Keratinocyte (primary cell): ENCODE data around the gene DALRD3. TPM values are rescaled to one million over a fixed set of nuclear protein-coding genes. Genes with fewer than 3 reads are reported as not detected.

Experiments
- DNase-seq: peaks from one replicate; pipeline ENCODE4 v3.0.0-alpha.2; 2011; ENCODE audit warnings: low read depth, missing footprints, low spot score
- FAIRE-seq: peaks from 2 replicates; lab custom pipeline; 2011; peaks lifted over from hg19 to GRCh38; lab: Jason Lieb, UNC
- H2AFZ ChIP-seq: 2 replicates; pipeline ENCODE4 v1.6.0; 2012; ENCODE audit warnings: low read length, control low read depth, inconsistent platforms; ENCODE audit not compliant: control insufficient read depth
- H3K27ac ChIP-seq: 2 replicates; pipeline ENCODE4 v1.5.1; 2011; ENCODE audit warnings: low read length; ENCODE audit not compliant: control insufficient read depth, insufficient read depth
- H3K27me3 ChIP-seq: 3 replicates; pipeline ENCODE4 v1.6.0; 2011; ENCODE audit warnings: low read length; ENCODE audit not compliant: control insufficient read depth, insufficient read depth; ENCODE audit errors: extremely low read depth
- H3K36me3 ChIP-seq, 2 experiments: 2 replicates in 1 of 2; 3 replicates in 1 of 2; pipeline ENCODE4 v1.5.1; 2011; ENCODE audit warnings: low read length in 2 of 2, mild to moderate bottlenecking in 1 of 2; ENCODE audit not compliant: control insufficient read depth in 2 of 2, insufficient read depth in 2 of 2; ENCODE audit errors: extremely low read depth in 1 of 2
- H3K4me1 ChIP-seq: 3 replicates; pipeline ENCODE4 v1.5.1; 2011; ENCODE audit warnings: low read length; ENCODE audit not compliant: control insufficient read depth, insufficient read depth; ENCODE audit errors: extremely low read depth
- H3K4me2 ChIP-seq: 3 replicates; pipeline ENCODE4 v1.6.0; 2011; ENCODE audit warnings: low read depth, low read length; ENCODE audit not compliant: control insufficient read depth, insufficient read depth; ENCODE audit errors: extremely low read depth
- H3K4me3 ChIP-seq, 3 experiments: fragments of 200-600 bp in 1 of 3; sonication (generic) in 1 of 3; 2 replicates in 2 of 3; 3 replicates in 1 of 3; pipeline ENCODE4 v1.5.1; 2011 to 2016; ENCODE audit warnings: low read length in 3 of 3, mild to moderate bottlenecking in 3 of 3, control low read depth in 2 of 3, inconsistent platforms in 1 of 3, low read depth in 1 of 3, mixed read lengths in 1 of 3, mixed run types in 1 of 3, moderate library complexity in 1 of 3; ENCODE audit not compliant: control insufficient read depth in 2 of 3, insufficient read depth in 2 of 3; ENCODE audit errors: extremely low read depth in 1 of 3
- H3K79me2 ChIP-seq: 2 replicates; pipeline ENCODE4 v1.6.0; 2012; ENCODE audit warnings: low read length; ENCODE audit not compliant: control insufficient read depth, insufficient read depth
- H3K9ac ChIP-seq: 3 replicates; pipeline ENCODE4 v1.6.0; 2011; ENCODE audit warnings: low read length; ENCODE audit not compliant: control insufficient read depth, insufficient read depth; ENCODE audit errors: extremely low read depth
- H3K9me1 ChIP-seq: 3 replicates; pipeline ENCODE4 v1.6.0; 2011; ENCODE audit warnings: low read length; ENCODE audit not compliant: control insufficient read depth, insufficient read depth; ENCODE audit errors: extremely low read depth
- H3K9me3 ChIP-seq: 2 replicates; pipeline ENCODE4 v1.5.1; 2012; ENCODE audit warnings: low read depth, low read length; ENCODE audit not compliant: control insufficient read depth
- H4K20me1 ChIP-seq: 3 replicates; pipeline ENCODE4 v1.6.0; 2011; ENCODE audit warnings: low read length; ENCODE audit not compliant: control insufficient read depth, insufficient read depth; ENCODE audit errors: extremely low read depth
- CTCF ChIP-seq, 3 experiments: IDR thresholded peaks in 1 of 3; conservative IDR thresholded peaks in 1 of 3; optimal IDR thresholded peaks in 1 of 3; 2 replicates in 2 of 3; 3 replicates in 1 of 3; pipeline versions ENCODE3 to v1.5.1; 2011; ENCODE audit warnings: low read length in 3 of 3, mild to moderate bottlenecking in 3 of 3, moderate library complexity in 2 of 3, control low read depth in 1 of 3, inconsistent platforms in 1 of 3; ENCODE audit not compliant: insufficient read depth in 2 of 3; ENCODE audit errors: extremely low read depth in 1 of 3
- EZH2 ChIP-seq: IDR thresholded peaks from one replicate; pipeline ENCODE4 v1.6.1; 2012; ENCODE audit warnings: inconsistent platforms, mild to moderate bottlenecking, low read length, moderate library complexity
- dilution Hi-C: fragments of 300-500 bp; cut with MboI; formaldehyde crosslinking; loops from one replicate; pipeline ENCODE4 v1.7.0; 2020; ENCODE audit warnings: low sequenced_read_pairs; ENCODE audit not compliant: extremely low pct_ligation_motif_present
- polyA plus RNA-seq, 5 experiments: library from polyadenylated mRNA; depleted of rRNA in 3 of 5; stranded (reverse) in 3 of 5; stranded (forward) in 1 of 5; unstranded in 1 of 5; fragments of >200 nt; gene quantifications; 1 replicate in 1 of 5; 2 replicates in 3 of 5; 3 replicates in 1 of 5; pipeline versions ENCODE4 v1.2.1 to v1.2.3, GENCODE V29; 2011 to 2012; ENCODE audit warnings: missing spikeins in 2 of 5, low read depth in 1 of 5, low replicate concordance in 1 of 5

The DALRD3 gene
- polyA plus RNA-seq, 1 donor (not counting 4 experiments of a cell fraction or from before 2014, with no cell fraction given), result 33.7 TPM

GRCh38 chr3:48983096-48983495, 35.3 kb downstream of the DALRD3 start:
- Histone ChIP-seq H3K9me3 (no peaks in the 10 kb centered on the region), H3K27ac (no peak overlapping the region), H3K36me3 (peaks cover 40 to 50% of the 10 kb centered on the region in 2 experiments), H3K9ac (no peak overlapping the region), H3K79me2 (no peaks in the 10 kb centered on the region), H3K4me3 (no peak overlapping the region), H3K4me2 (no peak overlapping the region), H3K27me3 (no peaks in the 10 kb centered on the region), H2AFZ (no peak overlapping the region), H4K20me1 (no peaks in the 10 kb centered on the region), H3K9me1 (no peaks in the 10 kb centered on the region), H3K4me1 (no peaks in the 10 kb centered on the region)
- dilution Hi-C loops, result no loop called here
- no peak for TF ChIP-seq EZH2
- no peak for TF ChIP-seq CTCF (optimal IDR thresholded peaks at IDR 0.05 in 1 of 3, IDR thresholded peaks at IDR 0.05 in 1 of 3, conservative IDR thresholded peaks at IDR 0.05 in 1 of 3; ENCODE audit: extremely low read depth in 1 of 3, insufficient read depth in 2 of 3, low read length in 3 of 3)
- FAIRE-seq, result no peak
- no peak for DNase-seq

DNA sequence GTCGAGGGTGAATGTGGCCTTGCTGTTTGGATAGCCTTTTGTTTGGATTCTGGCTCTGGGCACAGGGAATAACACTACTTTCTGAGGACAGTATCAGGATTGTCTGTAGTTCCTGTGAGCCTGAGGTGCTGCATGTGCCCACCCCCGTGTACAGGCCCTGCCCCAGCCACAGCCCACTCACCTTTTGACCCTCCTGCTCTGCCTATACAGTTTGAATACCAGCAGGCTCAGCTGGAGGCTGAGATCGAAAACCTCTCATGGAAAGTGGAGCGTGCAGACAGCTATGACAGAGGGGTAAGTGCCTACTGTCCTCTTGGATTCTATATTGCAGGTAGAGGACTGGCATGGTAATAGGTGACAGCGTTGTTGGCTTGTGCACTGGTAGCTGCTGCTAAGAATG, 35.7 kb downstream of the DALRD3 start:
- Histone ChIP-seq H4K20me1 (no peaks in the 10 kb centered on the region), H3K36me3 (peaks cover 42 to 50% of the 10 kb centered on the region in 2 experiments), H3K27me3 (no peaks in the 10 kb centered on the region), H3K9me1 (no peaks in the 10 kb centered on the region), H3K4me1 (no peaks in the 10 kb centered on the region), H3K4me2 (no peak overlapping the region), H3K27ac (no peak overlapping the region), H3K9me3 (no peaks in the 10 kb centered on the region), H2AFZ (no peak overlapping the region), H3K4me3 (no peak overlapping the region), H3K79me2 (no peaks in the 10 kb centered on the region), H3K9ac (no peak overlapping the region)
- DNase-seq (no peak), FAIRE-seq (no peak)
- TF ChIP-seq CTCF (optimal IDR thresholded peaks at IDR 0.05 in 1 of 3, IDR thresholded peaks at IDR 0.05 in 1 of 3, conservative IDR thresholded peaks at IDR 0.05 in 1 of 3; ENCODE audit: extremely low read depth in 1 of 3, insufficient read depth in 2 of 3, low read length in 3 of 3) (no peak), EZH2 (no peak)
- dilution Hi-C loops, result no loop called here
